ENCODE data around the gene INO80C.

The INO80C gene

DNA sequence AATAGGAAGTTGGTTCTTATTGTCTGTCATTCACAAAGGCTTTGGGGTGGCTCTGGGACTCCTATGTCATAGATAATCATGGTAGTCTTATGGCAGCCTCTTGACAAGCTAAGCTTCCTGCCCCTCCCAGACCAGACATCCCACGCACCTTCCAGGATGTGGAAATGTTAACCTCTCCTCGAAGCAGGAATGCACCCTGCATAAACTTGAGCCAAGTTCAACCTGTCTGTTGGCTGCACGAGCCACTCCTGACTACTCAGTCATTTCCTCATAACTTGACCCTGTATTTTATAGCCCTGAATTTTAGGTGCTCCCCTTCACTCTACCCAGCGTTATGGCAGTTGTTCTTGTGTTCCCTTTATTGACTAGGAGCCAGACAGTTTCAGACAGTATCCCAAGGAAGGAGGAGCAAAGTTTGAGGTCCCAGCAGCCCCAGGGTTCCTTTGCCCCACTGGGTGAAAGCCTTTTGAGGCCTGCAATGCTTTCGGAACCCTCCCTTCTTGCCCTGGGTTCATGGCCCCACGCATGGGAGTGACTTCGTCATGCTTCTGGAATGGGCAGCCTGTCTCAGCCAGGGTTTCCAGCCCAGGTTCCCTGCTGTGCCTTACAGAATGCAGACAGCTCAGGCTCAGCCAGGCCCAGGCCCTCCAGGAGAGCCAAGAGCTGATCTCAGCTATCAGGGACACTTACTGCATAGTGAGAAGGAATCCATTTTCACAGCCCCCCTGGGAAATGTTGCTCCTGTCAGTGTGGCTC lies 15.6 kb upstream of the INO80C start:
- H3K27me3 ChIP-seq = no peaks in the 10 kb centered on the region
- H3K4me3 ChIP-seq = no peak overlapping the region
- H3K36me3 ChIP-seq = no peaks in the 10 kb centered on the region
- no peaks in the 10 kb centered on the region for H4K20me1 ChIP-seq
- H3K4me2 ChIP-seq = no peak overlapping the region
- H3K27ac ChIP-seq = no peak overlapping the region
- no peak overlapping the region for H3K9ac ChIP-seq
- peaks cover 24% of the 10 kb centered on the region for H3K4me1 ChIP-seq
- H3K9me3 ChIP-seq = no peaks in the 10 kb centered on the region
- no peak for TF ChIP-seq Cebpa-rat (IDR thresholded peaks at IDR 0.05)

GRCh38 chr18:35512761-35513160 lies 15.0 kb upstream of the INO80C start:
- Histone ChIP-seq H3K36me3 (no peaks in the 10 kb centered on the region), H4K20me1 (no peaks in the 10 kb centered on the region), H3K27ac (no peak overlapping the region), H3K9ac (no peak overlapping the region), H3K27me3 (no peaks in the 10 kb centered on the region), H3K9me3 (no peaks in the 10 kb centered on the region), H3K4me3 (no peak overlapping the region), H3K4me1 (peaks cover 24% of the 10 kb centered on the region), H3K4me2 (no peak overlapping the region)
- no peak for TF ChIP-seq Cebpa-rat (IDR thresholded peaks at IDR 0.05)

GRCh38 chr18:35511833-35512232 lies 14.1 kb upstream of the INO80C start:
- Histone ChIP-seq H4K20me1 (no peaks in the 10 kb centered on the region), H3K27me3 (no peaks in the 10 kb centered on the region), H3K36me3 (no peaks in the 10 kb centered on the region), H3K4me3 (no peak overlapping the region), H3K4me1 (peaks cover 24% of the 10 kb centered on the region), H3K9ac (no peak overlapping the region), H3K9me3 (no peaks in the 10 kb centered on the region), H3K27ac (no peak overlapping the region), H3K4me2 (peak overlapping the region; percentile 49)
- no peak for TF ChIP-seq Cebpa-rat (IDR thresholded peaks at IDR 0.05)

DNA sequence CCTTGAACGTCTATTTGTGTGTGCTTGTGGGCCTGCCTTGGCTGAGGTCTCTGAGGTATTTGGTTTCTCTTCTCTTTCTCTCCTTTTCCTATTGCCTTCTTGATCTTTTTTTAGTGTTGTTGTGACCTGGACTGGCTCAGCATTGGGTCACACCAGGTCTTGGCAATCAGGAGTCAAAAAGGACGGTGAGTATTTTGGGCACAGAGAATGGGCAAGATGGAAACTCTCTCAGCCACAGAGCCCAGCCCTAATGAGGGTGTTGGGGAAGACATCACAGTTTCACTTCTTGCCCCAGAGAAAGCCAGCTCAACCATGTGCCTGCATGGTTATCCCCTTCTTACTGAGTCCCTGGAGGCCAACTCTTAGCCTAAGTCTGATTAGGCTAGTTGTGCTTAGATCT lies 13.7 kb upstream of the INO80C start:
- Histone ChIP-seq H3K27ac (no peak overlapping the region), H3K27me3 (no peaks in the 10 kb centered on the region), H3K9me3 (no peaks in the 10 kb centered on the region), H3K36me3 (no peaks in the 10 kb centered on the region), H3K4me1 (peaks cover 24% of the 10 kb centered on the region), H3K4me3 (no peak overlapping the region), H3K9ac (no peak overlapping the region), H3K4me2 (peak overlapping the region; percentile 49), H4K20me1 (no peaks in the 10 kb centered on the region)
- TF ChIP-seq Cebpa-rat (IDR thresholded peaks at IDR 0.05) = no peak

- no peaks in the 10 kb centered on the region for H4K20me1 ChIP-seq
- H3K27ac ChIP-seq = no peak overlapping the region
- H3K4me1 ChIP-seq = peaks cover 12% of the 10 kb centered on the region
- H3K9ac ChIP-seq = no peak overlapping the region
- H3K9me3 ChIP-seq = no peaks in the 10 kb centered on the region
- H3K4me2 ChIP-seq = no peak overlapping the region
- no peaks in the 10 kb centered on the region for H3K27me3 ChIP-seq
- TF ChIP-seq Cebpa-rat (IDR thresholded peaks at IDR 0.05) = no peak
- no peaks in the 10 kb centered on the region for H3K36me3 ChIP-seq
- no peak overlapping the region for H3K4me3 ChIP-seq
These were observed 12.4 kb upstream of the INO80C start for GRCh38 chr18:35510076-35510651.

- no peak for TF ChIP-seq Cebpa-rat (IDR thresholded peaks at IDR 0.05)
- Histone ChIP-seq H3K4me3 (no peak overlapping the region), H3K27ac (no peak overlapping the region)
These were observed 11.1 kb upstream of the INO80C start for GRCh38 chr18:35508746-35509338.

GRCh38 chr18:35508030-35508429 lies 10.3 kb upstream of the INO80C start:
- no peak overlapping the region for H3K4me2 ChIP-seq
- no peak overlapping the region for H3K4me3 ChIP-seq
- peaks cover 12% of the 10 kb centered on the region for H3K4me1 ChIP-seq
- H3K9ac ChIP-seq = no peak overlapping the region
- H3K36me3 ChIP-seq = no peaks in the 10 kb centered on the region
- no peaks in the 10 kb centered on the region for H3K27me3 ChIP-seq
- H3K9me3 ChIP-seq = no peaks in the 10 kb centered on the region
- no peak for TF ChIP-seq Cebpa-rat (IDR thresholded peaks at IDR 0.05)
- no peaks in the 10 kb centered on the region for H4K20me1 ChIP-seq
- H3K27ac ChIP-seq = no peak overlapping the region

More at GRCh38 chr18:35508746-35509338, 11.1 kb upstream of the INO80C start:
- no peaks in the 10 kb centered on the region for H3K9me3 ChIP-seq
- no peaks in the 10 kb centered on the region for H4K20me1 ChIP-seq
- no peak overlapping the region for H3K4me2 ChIP-seq
- no peak overlapping the region for H3K9ac ChIP-seq
- H3K4me1 ChIP-seq = peaks cover 12% of the 10 kb centered on the region
- no peaks in the 10 kb centered on the region for H3K36me3 ChIP-seq
- no peaks in the 10 kb centered on the region for H3K27me3 ChIP-seq

GRCh38 chr18:35507623-35508022 lies 9.9 kb upstream of the INO80C start:
- no peak overlapping the region for H3K9ac ChIP-seq

GRCh38 chr18:35507192-35507591 lies 9.4 kb upstream of the INO80C start:
- Histone ChIP-seq H3K4me2 (no peak overlapping the region), H3K9ac (no peak overlapping the region), H3K4me3 (no peak overlapping the region), H3K36me3 (no peaks in the 10 kb centered on the region), H3K27ac (no peak overlapping the region), H3K4me1 (peaks cover 16% of the 10 kb centered on the region), H3K9me3 (no peaks in the 10 kb centered on the region), H4K20me1 (no peaks in the 10 kb centered on the region), H3K27me3 (no peaks in the 10 kb centered on the region)
- TF ChIP-seq Cebpa-rat (IDR thresholded peaks at IDR 0.05) = no peak

More at GRCh38 chr18:35507623-35508022, 9.9 kb upstream of the INO80C start:
- peaks cover 12% of the 10 kb centered on the region for H3K4me1 ChIP-seq
- TF ChIP-seq Cebpa-rat (IDR thresholded peaks at IDR 0.05) = no peak
- H3K36me3 ChIP-seq = no peaks in the 10 kb centered on the region
- no peak overlapping the region for H3K27ac ChIP-seq
- no peak overlapping the region for H3K4me2 ChIP-seq
- no peaks in the 10 kb centered on the region for H4K20me1 ChIP-seq
- no peak overlapping the region for H3K4me3 ChIP-seq
- H3K27me3 ChIP-seq = no peaks in the 10 kb centered on the region
- no peaks in the 10 kb centered on the region for H3K9me3 ChIP-seq

DNA sequence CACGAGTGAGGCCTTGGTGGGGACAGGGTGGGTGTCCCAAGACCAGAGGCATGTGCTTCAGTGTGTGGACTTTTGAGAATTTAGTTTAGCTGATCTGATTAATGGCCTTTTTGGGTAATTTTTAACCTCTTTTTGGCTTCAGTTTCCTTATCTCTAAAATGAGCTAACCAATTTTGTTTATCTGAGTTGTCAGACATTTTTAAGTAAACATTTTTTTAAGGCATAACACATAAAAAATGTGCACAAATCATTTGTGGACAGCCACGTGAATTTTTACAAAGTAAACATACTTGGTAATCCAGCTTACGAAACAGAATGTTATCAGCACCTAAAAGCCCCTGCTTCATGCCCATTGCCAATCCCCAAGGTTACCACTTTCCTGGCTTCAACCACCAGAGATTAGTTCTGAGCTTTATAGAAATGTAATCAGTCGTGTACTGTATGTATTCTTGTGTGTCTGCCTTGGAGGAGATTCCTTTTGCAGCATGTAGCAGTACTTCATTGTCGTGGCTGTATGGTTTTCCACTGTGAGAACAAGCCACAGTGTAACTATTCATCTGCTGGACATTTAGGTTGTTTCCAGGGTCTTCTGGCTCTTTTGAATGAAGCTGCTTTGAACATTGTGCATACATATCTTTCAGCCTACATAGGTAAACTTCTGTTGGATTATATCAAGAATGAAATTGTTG lies 8.4 kb upstream of the INO80C start:
- TF ChIP-seq Cebpa-rat (IDR thresholded peaks at IDR 0.05) = no peak
- H3K27me3 ChIP-seq = no peaks in the 10 kb centered on the region

More for the DNA sequence above, 8.4 kb upstream of the INO80C start:
- H3K9ac ChIP-seq = no peak overlapping the region
- H3K36me3 ChIP-seq = no peaks in the 10 kb centered on the region
- H3K27ac ChIP-seq = no peak overlapping the region
- H3K4me3 ChIP-seq = no peak overlapping the region
- peaks cover 15% of the 10 kb centered on the region for H3K4me1 ChIP-seq
- no peak overlapping the region for H3K4me2 ChIP-seq
- H4K20me1 ChIP-seq = no peaks in the 10 kb centered on the region
- H3K9me3 ChIP-seq = no peaks in the 10 kb centered on the region

Data from BLaER1 (cell line).